GM23338 (cell line): ENCODE data around the gene RAMP3. TPM values are rescaled to one million over a fixed set of nuclear protein-coding genes. Genes with fewer than 3 reads are reported as not detected.

Source experiments
- polyA plus RNA-seq: library from polyadenylated mRNA; unstranded; fragments of >200 nt; fragmentation: Nextera tagmentation; extraction: Ambion mirVana; gene quantifications from 2 replicates; pipeline ENCODE4 v1.2.1, GENCODE V29; 2016
- total RNA-seq: library from RNA; depleted of rRNA; stranded (reverse); fragments of >200 nt; shearing (Covaris generic); gene quantifications from 2 replicates; pipeline ENCODE4 v1.2.3, GENCODE V29; 2014; rRNA removed
- TF ChIP-seq, protein P1 (sequence below): fragments of 250-450 bp; sonication (Bioruptor Pico); IDR thresholded peaks from 2 replicates; pipeline ENCODE4 v1.5.0; 2020; ENCODE audit warnings: mild to moderate bottlenecking, moderate library complexity

The RAMP3 gene
- total and polyA plus RNA-seq, 2 experiments from 2014 or later, result 1.1 to 4.6 TPM

DNA sequence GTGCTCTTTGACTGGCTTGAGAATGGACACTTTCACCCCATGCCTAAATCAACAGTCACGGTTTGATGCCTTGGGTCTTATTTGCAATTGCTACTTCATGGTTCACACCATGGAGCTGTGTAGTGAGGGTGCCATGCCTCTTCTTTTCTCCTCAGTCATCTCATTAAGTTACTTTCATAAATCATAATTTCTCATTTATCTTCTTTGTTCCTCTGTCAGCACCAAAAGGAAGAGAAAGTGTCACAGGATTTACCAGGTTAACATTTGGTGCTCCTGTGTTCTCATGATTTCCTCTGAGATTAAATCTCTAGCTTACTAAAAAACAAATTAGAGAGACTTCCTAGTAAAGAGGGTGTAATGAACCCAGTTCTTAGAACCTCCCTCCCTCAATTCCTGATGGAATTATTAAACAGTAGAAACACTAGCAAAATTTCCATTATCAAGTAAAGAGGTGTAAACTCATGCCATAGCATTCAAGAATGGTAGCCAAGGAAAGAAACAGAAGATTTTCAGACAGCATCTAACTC lies 75.7 kb downstream of the RAMP3 start (continued):
- TF ChIP-seq, protein P1, sequence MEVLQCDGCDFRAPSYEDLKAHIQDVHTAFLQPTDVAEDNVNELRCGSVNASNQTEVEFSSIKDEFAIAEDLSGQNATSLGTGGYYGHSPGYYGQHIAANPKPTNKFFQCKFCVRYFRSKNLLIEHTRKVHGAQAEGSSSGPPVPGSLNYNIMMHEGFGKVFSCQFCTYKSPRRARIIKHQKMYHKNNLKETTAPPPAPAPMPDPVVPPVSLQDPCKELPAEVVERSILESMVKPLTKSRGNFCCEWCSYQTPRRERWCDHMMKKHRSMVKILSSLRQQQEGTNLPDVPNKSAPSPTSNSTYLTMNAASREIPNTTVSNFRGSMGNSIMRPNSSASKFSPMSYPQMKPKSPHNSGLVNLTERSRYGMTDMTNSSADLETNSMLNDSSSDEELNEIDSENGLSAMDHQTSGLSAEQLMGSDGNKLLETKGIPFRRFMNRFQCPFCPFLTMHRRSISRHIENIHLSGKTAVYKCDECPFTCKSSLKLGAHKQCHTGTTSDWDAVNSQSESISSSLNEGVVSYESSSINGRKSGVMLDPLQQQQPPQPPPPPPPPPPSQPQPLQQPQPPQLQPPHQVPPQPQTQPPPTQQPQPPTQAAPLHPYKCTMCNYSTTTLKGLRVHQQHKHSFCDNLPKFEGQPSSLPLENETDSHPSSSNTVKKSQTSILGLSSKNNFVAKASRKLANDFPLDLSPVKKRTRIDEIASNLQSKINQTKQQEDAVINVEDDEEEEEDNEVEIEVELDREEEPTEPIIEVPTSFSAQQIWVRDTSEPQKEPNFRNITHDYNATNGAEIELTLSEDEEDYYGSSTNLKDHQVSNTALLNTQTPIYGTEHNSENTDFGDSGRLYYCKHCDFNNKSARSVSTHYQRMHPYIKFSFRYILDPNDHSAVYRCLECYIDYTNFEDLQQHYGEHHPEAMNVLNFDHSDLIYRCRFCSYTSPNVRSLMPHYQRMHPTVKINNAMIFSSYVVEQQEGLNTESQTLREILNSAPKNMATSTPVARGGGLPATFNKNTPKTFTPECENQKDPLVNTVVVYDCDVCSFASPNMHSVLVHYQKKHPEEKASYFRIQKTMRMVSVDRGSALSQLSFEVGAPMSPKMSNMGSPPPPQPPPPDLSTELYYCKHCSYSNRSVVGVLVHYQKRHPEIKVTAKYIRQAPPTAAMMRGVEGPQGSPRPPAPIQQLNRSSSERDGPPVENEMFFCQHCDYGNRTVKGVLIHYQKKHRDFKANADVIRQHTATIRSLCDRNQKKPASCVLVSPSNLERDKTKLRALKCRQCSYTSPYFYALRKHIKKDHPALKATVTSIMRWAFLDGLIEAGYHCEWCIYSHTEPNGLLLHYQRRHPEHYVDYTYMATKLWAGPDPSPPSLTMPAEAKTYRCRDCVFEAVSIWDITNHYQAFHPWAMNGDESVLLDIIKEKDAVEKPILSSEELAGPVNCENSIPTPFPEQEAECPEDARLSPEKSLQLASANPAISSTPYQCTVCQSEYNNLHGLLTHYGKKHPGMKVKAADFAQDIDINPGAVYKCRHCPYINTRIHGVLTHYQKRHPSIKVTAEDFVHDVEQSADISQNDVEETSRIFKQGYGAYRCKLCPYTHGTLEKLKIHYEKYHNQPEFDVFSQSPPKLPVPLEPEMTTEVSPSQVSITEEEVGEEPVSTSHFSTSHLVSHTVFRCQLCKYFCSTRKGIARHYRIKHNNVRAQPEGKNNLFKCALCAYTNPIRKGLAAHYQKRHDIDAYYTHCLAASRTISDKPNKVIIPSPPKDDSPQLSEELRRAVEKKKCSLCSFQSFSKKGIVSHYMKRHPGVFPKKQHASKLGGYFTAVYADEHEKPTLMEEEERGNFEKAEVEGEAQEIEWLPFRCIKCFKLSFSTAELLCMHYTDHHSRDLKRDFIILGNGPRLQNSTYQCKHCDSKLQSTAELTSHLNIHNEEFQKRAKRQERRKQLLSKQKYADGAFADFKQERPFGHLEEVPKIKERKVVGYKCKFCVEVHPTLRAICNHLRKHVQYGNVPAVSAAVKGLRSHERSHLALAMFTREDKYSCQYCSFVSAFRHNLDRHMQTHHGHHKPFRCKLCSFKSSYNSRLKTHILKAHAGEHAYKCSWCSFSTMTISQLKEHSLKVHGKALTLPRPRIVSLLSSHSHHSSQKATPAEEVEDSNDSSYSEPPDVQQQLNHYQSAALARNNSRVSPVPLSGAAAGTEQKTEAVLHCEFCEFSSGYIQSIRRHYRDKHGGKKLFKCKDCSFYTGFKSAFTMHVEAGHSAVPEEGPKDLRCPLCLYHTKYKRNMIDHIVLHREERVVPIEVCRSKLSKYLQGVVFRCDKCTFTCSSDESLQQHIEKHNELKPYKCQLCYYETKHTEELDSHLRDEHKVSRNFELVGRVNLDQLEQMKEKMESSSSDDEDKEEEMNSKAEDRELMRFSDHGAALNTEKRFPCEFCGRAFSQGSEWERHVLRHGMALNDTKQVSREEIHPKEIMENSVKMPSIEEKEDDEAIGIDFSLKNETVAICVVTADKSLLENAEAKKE (CRISPR knock-in tag), result no peak

Other genes starting within 250 kb of the RAMP3 start
- gene MYO1G, start 178.8 kb upstream of the RAMP3 start, total RNA-seq, result 0.08 and 0.10 TPM in 2 replicates
- gene MYO1G, start 178.8 kb upstream of the RAMP3 start, polyA plus RNA-seq, result 0.11 and 0.31 TPM in 2 replicates
- 37.0 and 40.1 TPM in 2 replicates for gene CCM2, start 157.6 kb upstream of the RAMP3 start, total RNA-seq
- gene CCM2, start 157.6 kb upstream of the RAMP3 start, polyA plus RNA-seq, result 24.0 and 24.9 TPM in 2 replicates
- gene NACAD, start 68.8 kb upstream of the RAMP3 start, total RNA-seq, result 9.9 and 11.2 TPM in 2 replicates
- 4.9 and 6.1 TPM in 2 replicates for gene NACAD, start 68.8 kb upstream of the RAMP3 start, polyA plus RNA-seq
- gene TBRG4, start 46.1 kb upstream of the RAMP3 start, total RNA-seq, result 156 and 162 TPM in 2 replicates
- 72.5 and 82.9 TPM in 2 replicates for gene TBRG4, start 46.1 kb upstream of the RAMP3 start, polyA plus RNA-seq